HepG2 (cell line): Measurements from ENCODE around the gene UBE2I. TPM values are rescaled to one million over a fixed set of nuclear protein-coding genes. Genes with fewer than 3 reads are reported as not detected.

Experiments used
- SMARCE1 ChIP-seq: fragments of 450-650 bp; IDR thresholded peaks from 2 replicates; pipeline ENCODE4 v1.6.1; 2017; ENCODE audit warnings: borderline replicate concordance
- TCF7 ChIP-seq: sonication (generic); IDR thresholded peaks from 2 replicates; pipeline ENCODE4 v1.6.1; 2016; ENCODE audit warnings: antibody characterized with exemption, low read depth
- ZFP36 ChIP-seq: fragments of 150-350 bp; IDR thresholded peaks from 2 replicates; pipeline ENCODE4 v1.6.1; 2018; ENCODE audit warnings: borderline replicate concordance, low read length, low read depth; ENCODE audit not compliant: partially characterized antibody
- ZNF329 ChIP-seq: sonication (generic); formaldehyde crosslinking; IDR thresholded peaks from 2 replicates; pipeline ENCODE4 v1.9.0; 2021; ENCODE audit warnings: low read depth, mild to moderate bottlenecking, missing genetic modification reagents
- ZNF382 ChIP-seq: sonication (generic); formaldehyde crosslinking; IDR thresholded peaks from 2 replicates; pipeline ENCODE4 v1.5.0; 2020; ENCODE audit warnings: missing genetic modification reagents, mild to moderate bottlenecking, borderline replicate concordance
- ZNF460 ChIP-seq: sonication (generic); formaldehyde crosslinking; IDR thresholded peaks from 2 replicates; pipeline ENCODE4 v1.5.1; 2020; ENCODE audit warnings: missing genetic modification reagents, mild to moderate bottlenecking, borderline replicate concordance
- ZNF496 ChIP-seq: sonication (generic); formaldehyde crosslinking; IDR thresholded peaks from 2 replicates; pipeline ENCODE4 v1.8.1; 2023; ENCODE audit warnings: mild to moderate bottlenecking, moderate library complexity, missing genetic modification reagents; ENCODE audit not compliant: insufficient replicate concordance
- ZNF547 ChIP-seq: sonication (generic); formaldehyde crosslinking; IDR thresholded peaks from 2 replicates; pipeline ENCODE4 v1.5.1; 2020; ENCODE audit warnings: mild to moderate bottlenecking, missing genetic modification reagents
- polyA plus RNA-seq, 8 experiments: library from polyadenylated mRNA; depleted of rRNA in 3 of 8; stranded (reverse) in 7 of 8; unstranded in 1 of 8; fragments of >200 nt; fragmentation: Illumina TruSeq in 4 of 8; extraction: Trizol in 4 of 8; gene quantifications; 2 replicates each; pipeline versions ENCODE4 v1.2.1 to v1.2.3, GENCODE V29; 2011 to 2016; ENCODE audit warnings: low read depth in 4 of 8, missing spikeins in 1 of 8, mixed read lengths in 1 of 8; ENCODE audit not compliant: insufficient read depth in 1 of 8
- total RNA-seq, 5 experiments: library from RNA; depleted of rRNA; stranded (reverse); fragments of >200 nt; fragmentation: Illumina TruSeq; extraction: Trizol; gene quantifications; 2 replicates each; pipeline ENCODE4 v1.2.3, GENCODE V29; 2016; ENCODE audit warnings: low read depth in 1 of 5
- TF ChIP-seq, protein P1 (sequence below): sonication (generic); formaldehyde crosslinking; IDR thresholded peaks from 2 replicates; pipeline ENCODE4 v1.4.0; 2020; ENCODE audit warnings: missing genetic modification reagents
- TF ChIP-seq, protein P2 (sequence below): sonication (generic); formaldehyde crosslinking; IDR thresholded peaks from 2 replicates; pipeline ENCODE4 v1.4.0; 2020; ENCODE audit warnings: missing genetic modification reagents
- TF ChIP-seq, protein P3 (sequence below): sonication (generic); formaldehyde crosslinking; IDR thresholded peaks from 2 replicates; pipeline ENCODE4 v1.4.0; 2020; ENCODE audit warnings: missing genetic modification reagents, borderline replicate concordance
- TF ChIP-seq, protein P4 (sequence below): sonication (generic); formaldehyde crosslinking; IDR thresholded peaks from 2 replicates; pipeline ENCODE4 v1.8.1; 2023; ENCODE audit warnings: mild to moderate bottlenecking, missing genetic modification reagents
- TF ChIP-seq, protein P5 (sequence below): sonication (generic); formaldehyde crosslinking; IDR thresholded peaks from 2 replicates; pipeline ENCODE4 v1.8.0; 2022; ENCODE audit warnings: missing genetic modification reagents, mild to moderate bottlenecking, moderate library complexity, borderline replicate concordance

Gene UBE2I
- total and polyA plus RNA-seq, 2 of the 13 experiments (the other 11 are each of a cell fraction or from before 2014, with no cell fraction given) = 75.8 to 98.9 TPM

DNA sequence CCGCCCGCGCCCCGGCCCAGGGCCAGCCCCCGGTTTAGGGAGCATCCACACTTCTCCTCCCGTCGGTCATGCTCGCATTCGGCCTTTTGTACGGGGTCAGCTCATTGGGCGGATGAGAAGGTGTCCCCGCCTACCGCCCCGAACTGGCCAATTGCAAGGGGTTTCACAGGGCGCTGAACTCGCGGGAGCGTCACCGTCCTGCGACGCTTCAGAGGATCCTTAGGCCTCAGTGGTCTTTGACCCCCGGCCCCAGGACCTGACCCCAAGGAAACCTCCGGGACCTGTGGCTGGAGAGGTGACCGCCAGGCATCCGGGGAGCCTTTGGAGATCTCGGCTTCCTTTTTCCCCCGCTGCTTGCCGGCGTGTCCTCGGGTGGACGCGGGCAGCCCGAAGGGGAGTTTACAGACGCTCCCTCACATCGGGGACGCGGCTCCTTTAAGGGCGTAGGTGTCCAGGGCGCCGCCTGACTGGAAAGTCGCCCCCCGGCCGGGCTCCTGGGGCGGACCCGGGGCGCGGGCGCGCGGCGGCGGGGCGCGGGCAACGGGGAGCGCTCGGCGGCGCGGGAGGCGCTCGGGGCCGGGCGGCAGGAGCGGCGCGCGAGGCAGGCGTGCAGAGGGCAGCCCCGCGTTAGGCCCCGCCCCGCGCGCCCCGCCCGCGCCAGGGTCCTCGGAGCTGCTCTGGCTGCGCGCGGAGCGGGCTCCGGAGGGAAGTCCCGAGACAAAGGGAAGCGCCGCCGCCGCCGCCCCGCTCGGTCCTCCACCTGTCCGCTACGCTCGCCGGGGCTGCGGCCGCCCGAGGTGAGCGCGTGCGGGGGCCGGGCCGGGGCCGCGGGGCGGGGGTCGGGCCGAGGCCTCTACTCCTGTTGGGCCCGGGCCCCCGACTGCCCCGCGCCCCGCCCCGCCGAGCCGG is at the start of gene UBE2I (continued):
- TF ChIP-seq, protein P1, sequence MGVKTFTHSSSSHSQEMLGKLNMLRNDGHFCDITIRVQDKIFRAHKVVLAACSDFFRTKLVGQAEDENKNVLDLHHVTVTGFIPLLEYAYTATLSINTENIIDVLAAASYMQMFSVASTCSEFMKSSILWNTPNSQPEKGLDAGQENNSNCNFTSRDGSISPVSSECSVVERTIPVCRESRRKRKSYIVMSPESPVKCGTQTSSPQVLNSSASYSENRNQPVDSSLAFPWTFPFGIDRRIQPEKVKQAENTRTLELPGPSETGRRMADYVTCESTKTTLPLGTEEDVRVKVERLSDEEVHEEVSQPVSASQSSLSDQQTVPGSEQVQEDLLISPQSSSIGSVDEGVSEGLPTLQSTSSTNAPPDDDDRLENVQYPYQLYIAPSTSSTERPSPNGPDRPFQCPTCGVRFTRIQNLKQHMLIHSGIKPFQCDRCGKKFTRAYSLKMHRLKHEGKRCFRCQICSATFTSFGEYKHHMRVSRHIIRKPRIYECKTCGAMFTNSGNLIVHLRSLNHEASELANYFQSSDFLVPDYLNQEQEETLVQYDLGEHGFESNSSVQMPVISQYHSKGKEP = no peak
- TF ChIP-seq, protein P2, sequence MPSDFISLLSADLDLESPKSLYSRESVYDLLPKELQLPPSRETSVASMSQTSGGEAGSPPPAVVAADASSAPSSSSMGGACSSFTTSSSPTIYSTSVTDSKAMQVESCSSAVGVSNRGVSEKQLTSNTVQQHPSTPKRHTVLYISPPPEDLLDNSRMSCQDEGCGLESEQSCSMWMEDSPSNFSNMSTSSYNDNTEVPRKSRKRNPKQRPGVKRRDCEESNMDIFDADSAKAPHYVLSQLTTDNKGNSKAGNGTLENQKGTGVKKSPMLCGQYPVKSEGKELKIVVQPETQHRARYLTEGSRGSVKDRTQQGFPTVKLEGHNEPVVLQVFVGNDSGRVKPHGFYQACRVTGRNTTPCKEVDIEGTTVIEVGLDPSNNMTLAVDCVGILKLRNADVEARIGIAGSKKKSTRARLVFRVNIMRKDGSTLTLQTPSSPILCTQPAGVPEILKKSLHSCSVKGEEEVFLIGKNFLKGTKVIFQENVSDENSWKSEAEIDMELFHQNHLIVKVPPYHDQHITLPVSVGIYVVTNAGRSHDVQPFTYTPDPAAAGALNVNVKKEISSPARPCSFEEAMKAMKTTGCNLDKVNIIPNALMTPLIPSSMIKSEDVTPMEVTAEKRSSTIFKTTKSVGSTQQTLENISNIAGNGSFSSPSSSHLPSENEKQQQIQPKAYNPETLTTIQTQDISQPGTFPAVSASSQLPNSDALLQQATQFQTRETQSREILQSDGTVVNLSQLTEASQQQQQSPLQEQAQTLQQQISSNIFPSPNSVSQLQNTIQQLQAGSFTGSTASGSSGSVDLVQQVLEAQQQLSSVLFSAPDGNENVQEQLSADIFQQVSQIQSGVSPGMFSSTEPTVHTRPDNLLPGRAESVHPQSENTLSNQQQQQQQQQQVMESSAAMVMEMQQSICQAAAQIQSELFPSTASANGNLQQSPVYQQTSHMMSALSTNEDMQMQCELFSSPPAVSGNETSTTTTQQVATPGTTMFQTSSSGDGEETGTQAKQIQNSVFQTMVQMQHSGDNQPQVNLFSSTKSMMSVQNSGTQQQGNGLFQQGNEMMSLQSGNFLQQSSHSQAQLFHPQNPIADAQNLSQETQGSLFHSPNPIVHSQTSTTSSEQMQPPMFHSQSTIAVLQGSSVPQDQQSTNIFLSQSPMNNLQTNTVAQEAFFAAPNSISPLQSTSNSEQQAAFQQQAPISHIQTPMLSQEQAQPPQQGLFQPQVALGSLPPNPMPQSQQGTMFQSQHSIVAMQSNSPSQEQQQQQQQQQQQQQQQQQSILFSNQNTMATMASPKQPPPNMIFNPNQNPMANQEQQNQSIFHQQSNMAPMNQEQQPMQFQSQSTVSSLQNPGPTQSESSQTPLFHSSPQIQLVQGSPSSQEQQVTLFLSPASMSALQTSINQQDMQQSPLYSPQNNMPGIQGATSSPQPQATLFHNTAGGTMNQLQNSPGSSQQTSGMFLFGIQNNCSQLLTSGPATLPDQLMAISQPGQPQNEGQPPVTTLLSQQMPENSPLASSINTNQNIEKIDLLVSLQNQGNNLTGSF (CRISPR knock-in tag) = peak; percentile 46; the same call in 1 of the 2 replicates
- TF ChIP-seq, protein P3, sequence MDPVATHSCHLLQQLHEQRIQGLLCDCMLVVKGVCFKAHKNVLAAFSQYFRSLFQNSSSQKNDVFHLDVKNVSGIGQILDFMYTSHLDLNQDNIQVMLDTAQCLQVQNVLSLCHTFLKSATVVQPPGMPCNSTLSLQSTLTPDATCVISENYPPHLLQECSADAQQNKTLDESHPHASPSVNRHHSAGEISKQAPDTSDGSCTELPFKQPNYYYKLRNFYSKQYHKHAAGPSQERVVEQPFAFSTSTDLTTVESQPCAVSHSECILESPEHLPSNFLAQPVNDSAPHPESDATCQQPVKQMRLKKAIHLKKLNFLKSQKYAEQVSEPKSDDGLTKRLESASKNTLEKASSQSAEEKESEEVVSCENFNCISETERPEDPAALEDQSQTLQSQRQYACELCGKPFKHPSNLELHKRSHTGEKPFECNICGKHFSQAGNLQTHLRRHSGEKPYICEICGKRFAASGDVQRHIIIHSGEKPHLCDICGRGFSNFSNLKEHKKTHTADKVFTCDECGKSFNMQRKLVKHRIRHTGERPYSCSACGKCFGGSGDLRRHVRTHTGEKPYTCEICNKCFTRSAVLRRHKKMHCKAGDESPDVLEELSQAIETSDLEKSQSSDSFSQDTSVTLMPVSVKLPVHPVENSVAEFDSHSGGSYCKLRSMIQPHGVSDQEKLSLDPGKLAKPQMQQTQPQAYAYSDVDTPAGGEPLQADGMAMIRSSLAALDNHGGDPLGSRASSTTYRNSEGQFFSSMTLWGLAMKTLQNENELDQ = peak; percentile 74; the same call in 1 of the 2 replicates
- no peak for TF ChIP-seq TCF7
- peak; percentile 93 for TF ChIP-seq ZNF547
- TF ChIP-seq ZNF329 = 0 out of 2 replicates have a peak, but pooled peaks have one; percentile 40
- TF ChIP-seq SMARCE1 = no peak
- TF ChIP-seq, protein P4, sequence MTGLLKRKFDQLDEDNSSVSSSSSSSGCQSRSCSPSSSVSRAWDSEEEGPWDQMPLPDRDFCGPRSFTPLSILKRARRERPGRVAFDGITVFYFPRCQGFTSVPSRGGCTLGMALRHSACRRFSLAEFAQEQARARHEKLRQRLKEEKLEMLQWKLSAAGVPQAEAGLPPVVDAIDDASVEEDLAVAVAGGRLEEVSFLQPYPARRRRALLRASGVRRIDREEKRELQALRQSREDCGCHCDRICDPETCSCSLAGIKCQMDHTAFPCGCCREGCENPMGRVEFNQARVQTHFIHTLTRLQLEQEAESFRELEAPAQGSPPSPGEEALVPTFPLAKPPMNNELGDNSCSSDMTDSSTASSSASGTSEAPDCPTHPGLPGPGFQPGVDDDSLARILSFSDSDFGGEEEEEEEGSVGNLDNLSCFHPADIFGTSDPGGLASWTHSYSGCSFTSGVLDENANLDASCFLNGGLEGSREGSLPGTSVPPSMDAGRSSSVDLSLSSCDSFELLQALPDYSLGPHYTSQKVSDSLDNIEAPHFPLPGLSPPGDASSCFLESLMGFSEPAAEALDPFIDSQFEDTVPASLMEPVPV (CRISPR knock-in tag) = no peak
- TF ChIP-seq, protein P5, sequence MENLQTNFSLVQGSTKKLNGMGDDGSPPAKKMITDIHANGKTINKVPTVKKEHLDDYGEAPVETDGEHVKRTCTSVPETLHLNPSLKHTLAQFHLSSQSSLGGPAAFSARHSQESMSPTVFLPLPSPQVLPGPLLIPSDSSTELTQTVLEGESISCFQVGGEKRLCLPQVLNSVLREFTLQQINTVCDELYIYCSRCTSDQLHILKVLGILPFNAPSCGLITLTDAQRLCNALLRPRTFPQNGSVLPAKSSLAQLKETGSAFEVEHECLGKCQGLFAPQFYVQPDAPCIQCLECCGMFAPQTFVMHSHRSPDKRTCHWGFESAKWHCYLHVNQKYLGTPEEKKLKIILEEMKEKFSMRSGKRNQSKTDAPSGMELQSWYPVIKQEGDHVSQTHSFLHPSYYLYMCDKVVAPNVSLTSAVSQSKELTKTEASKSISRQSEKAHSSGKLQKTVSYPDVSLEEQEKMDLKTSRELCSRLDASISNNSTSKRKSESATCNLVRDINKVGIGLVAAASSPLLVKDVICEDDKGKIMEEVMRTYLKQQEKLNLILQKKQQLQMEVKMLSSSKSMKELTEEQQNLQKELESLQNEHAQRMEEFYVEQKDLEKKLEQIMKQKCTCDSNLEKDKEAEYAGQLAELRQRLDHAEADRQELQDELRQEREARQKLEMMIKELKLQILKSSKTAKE = no peak
- no peak for TF ChIP-seq ZNF496 (CRISPR knock-in tag)
- no peak for TF ChIP-seq ZFP36
- TF ChIP-seq ZNF460 (CRISPR knock-in tag) = no peak; the same call in 1 of the 2 replicates
- TF ChIP-seq ZNF382 = no peak
